ENCODE measurements around the gene CXCL9. TPM values are rescaled to one million over a fixed set of nuclear protein-coding genes. Genes with fewer than 3 reads are reported as not detected.
"Not testable (repeated sequence)": the region's sequence is repeated elsewhere in the genome, so short reads cannot be mapped to it uniquely, and the experiment has no call there.

The CXCL9 gene
- total RNA-seq, 1 donor from 2014 or later = not detected

- no peak overlapping the region for H3K27ac Mint-ChIP-seq (ENCODE audit: unreplicated experiment)
- H3K36me3 Mint-ChIP-seq (ENCODE audit: low read depth) = no peaks in the 10 kb centered on the region
- H3K4me1 Mint-ChIP-seq = no peaks in the 10 kb centered on the region
- peaks cover 8% of the 10 kb centered on the region for H3K27me3 Mint-ChIP-seq (ENCODE audit: low read depth)
- DNase-seq (ENCODE audit: low read depth, low spot score) = no peak
- no peaks in the 10 kb centered on the region for H3K9me3 Mint-ChIP-seq
- TF ChIP-seq CTCF (conservative IDR thresholded peaks at IDR 0.05) = no peak
- H3K4me3 Mint-ChIP-seq = no peak overlapping the region
Observed at GRCh38 chr4:76000279-76000678, 7.0 kb downstream of the CXCL9 start.

- not testable (repeated sequence) for DNase-seq (ENCODE audit: low read depth, low spot score); H3K4me1 Mint-ChIP-seq; H3K9me3 Mint-ChIP-seq; H3K4me3 Mint-ChIP-seq; H3K27ac Mint-ChIP-seq (ENCODE audit: unreplicated experiment); H3K36me3 Mint-ChIP-seq (ENCODE audit: low read depth)
- H3K27me3 Mint-ChIP-seq (ENCODE audit: low read depth) = peaks cover 15% of the 10 kb centered on the region
Observed at GRCh38 chr4:75998525-75999147, 8.7 kb downstream of the CXCL9 start.

- DNase-seq (ENCODE audit: low read depth, low spot score) = no peak
- H3K9me3 Mint-ChIP-seq = no peaks in the 10 kb centered on the region
- H3K4me3 Mint-ChIP-seq = no peak overlapping the region
- H3K36me3 Mint-ChIP-seq (ENCODE audit: low read depth) = no peaks in the 10 kb centered on the region
- no peaks in the 10 kb centered on the region for H3K4me1 Mint-ChIP-seq
- no peak overlapping the region for H3K27ac Mint-ChIP-seq (ENCODE audit: unreplicated experiment)
- H3K27me3 Mint-ChIP-seq (ENCODE audit: low read depth) = peaks cover 18% of the 10 kb centered on the region
- TF ChIP-seq CTCF (conservative IDR thresholded peaks at IDR 0.05) = no peak
Observed at GRCh38 chr4:75997946-75998345, 9.4 kb downstream of the CXCL9 start.

- Mint-ChIP-seq H3K9me3 (no peaks in the 10 kb centered on the region), H3K36me3 (ENCODE audit: low read depth) (no peaks in the 10 kb centered on the region), H3K27me3 (ENCODE audit: low read depth) (peaks cover 21% of the 10 kb centered on the region), H3K27ac (ENCODE audit: unreplicated experiment) (no peak overlapping the region), H3K4me3 (no peak overlapping the region), H3K4me1 (no peaks in the 10 kb centered on the region)
- no peak for TF ChIP-seq CTCF (conservative IDR thresholded peaks at IDR 0.05)
- no peak for DNase-seq (ENCODE audit: low read depth, low spot score)
Observed at GRCh38 chr4:75997081-75997480, 10.2 kb downstream of the CXCL9 start.

- DNase-seq (ENCODE audit: low read depth, low spot score) = no peak
- Mint-ChIP-seq H3K27ac (ENCODE audit: unreplicated experiment) (no peak overlapping the region), H3K27me3 (ENCODE audit: low read depth) (peaks cover 24% of the 10 kb centered on the region), H3K9me3 (no peaks in the 10 kb centered on the region), H3K4me1 (peaks cover 5% of the 10 kb centered on the region), H3K36me3 (ENCODE audit: low read depth) (no peaks in the 10 kb centered on the region), H3K4me3 (no peak overlapping the region)
- TF ChIP-seq CTCF (conservative IDR thresholded peaks at IDR 0.05) = peak; percentile 84
Observed at GRCh38 chr4:75995727-75996126, 11.6 kb downstream of the CXCL9 start.

GRCh38 chr4:75992462-75992861, 14.8 kb downstream of the CXCL9 start:
- H3K27ac Mint-ChIP-seq (ENCODE audit: unreplicated experiment) = no peak overlapping the region
- peaks cover 27% of the 10 kb centered on the region for H3K4me1 Mint-ChIP-seq
- H3K27me3 Mint-ChIP-seq (ENCODE audit: low read depth) = peaks cover 24% of the 10 kb centered on the region
- no peaks in the 10 kb centered on the region for H3K9me3 Mint-ChIP-seq
- H3K4me3 Mint-ChIP-seq = peak overlapping the region; percentile 41
- H3K36me3 Mint-ChIP-seq (ENCODE audit: low read depth) = peaks cover 7% of the 10 kb centered on the region
- no peak for DNase-seq (ENCODE audit: low read depth, low spot score)
- no peak for TF ChIP-seq CTCF (conservative IDR thresholded peaks at IDR 0.05)

All from neural crest cell (in vitro differentiated cells).